Ovary (tissue), 3 donors: ENCODE measurements around the gene ACOT8.

Experiments
- POLR2A ChIP-seq: fragments of 450-650 bp; IDR thresholded peaks from one replicate; pipeline ENCODE4 v1.6.1; 2017; ENCODE audit warnings: antibody characterized with exemption, mild to moderate bottlenecking, moderate library complexity
- TF ChIP-seq, protein P1 (sequence below), 3 donors: fragments of 450-650 bp in 2 of 3; fragments of 200-600 bp in 1 of 3; IDR thresholded peaks; one replicate each; pipeline versions ENCODE4 v1.5.1 to v1.8.0; 2016 to 2022; ENCODE audit warnings: antibody characterized with exemption in 3 of 3, mild to moderate bottlenecking in 1 of 3
- donor health status: DM: no; HTN: no; CAD: no.

DNA sequence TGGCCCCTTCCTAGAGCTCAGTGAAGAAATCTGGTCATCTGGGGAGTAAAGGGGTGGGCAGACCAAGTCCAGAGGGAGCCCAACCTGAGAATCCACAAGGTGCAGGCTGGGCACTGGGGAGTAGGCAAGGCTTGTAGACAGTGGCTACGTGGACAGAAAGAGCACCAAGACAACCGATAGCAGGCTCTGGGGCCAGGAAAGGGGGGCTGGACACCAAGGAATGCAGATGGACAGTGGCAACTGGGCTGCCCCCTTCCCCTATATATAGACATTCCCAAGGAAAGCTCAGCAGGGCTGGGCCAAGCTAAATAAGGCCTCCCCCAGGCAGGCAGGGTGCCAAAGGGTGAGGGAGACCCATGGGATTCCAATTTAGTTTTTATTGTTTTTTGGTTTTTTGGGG lies 28.6 kb downstream of the ACOT8 start:
- TF ChIP-seq, protein P1, sequence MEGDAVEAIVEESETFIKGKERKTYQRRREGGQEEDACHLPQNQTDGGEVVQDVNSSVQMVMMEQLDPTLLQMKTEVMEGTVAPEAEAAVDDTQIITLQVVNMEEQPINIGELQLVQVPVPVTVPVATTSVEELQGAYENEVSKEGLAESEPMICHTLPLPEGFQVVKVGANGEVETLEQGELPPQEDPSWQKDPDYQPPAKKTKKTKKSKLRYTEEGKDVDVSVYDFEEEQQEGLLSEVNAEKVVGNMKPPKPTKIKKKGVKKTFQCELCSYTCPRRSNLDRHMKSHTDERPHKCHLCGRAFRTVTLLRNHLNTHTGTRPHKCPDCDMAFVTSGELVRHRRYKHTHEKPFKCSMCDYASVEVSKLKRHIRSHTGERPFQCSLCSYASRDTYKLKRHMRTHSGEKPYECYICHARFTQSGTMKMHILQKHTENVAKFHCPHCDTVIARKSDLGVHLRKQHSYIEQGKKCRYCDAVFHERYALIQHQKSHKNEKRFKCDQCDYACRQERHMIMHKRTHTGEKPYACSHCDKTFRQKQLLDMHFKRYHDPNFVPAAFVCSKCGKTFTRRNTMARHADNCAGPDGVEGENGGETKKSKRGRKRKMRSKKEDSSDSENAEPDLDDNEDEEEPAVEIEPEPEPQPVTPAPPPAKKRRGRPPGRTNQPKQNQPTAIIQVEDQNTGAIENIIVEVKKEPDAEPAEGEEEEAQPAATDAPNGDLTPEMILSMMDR (IDR thresholded peaks at IDR 0.05), result no peak
- no peak for TF ChIP-seq POLR2A
